ENCODE data around the gene LIPT2.

Gene LIPT2

DNA sequence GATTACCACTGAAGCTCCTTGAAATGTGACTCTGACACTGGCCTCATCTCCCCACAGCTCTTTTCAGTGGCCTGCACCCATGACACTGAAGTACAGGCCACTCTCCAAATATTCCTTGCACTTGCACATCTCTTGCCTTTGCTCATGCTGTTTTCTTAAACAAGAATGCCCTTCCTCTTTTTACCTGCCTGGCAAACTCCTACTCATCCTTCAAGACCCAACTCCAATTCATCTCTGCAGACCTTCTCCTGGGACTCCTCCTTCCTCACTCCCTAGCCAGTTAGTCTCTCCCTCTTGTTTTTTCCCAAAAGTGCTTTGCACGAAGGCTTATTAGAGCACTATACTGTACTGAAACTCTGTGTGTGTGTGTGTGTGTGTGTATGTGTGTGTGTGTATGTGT lies 28.8 kb downstream of the LIPT2 start:
- Histone ChIP-seq H3K4me3 (peak overlapping the region; percentile 78), H3K27ac (peak overlapping the region; percentile 99), H3K9ac (ENCODE audit: insufficient read length) (peak overlapping the region; percentile 37), H3K36me3 (ENCODE audit: insufficient read depth, low read length) (peaks cover 57% of the 10 kb centered on the region), H3K9me3 (ENCODE audit: low read depth, low read length) (no peaks in the 10 kb centered on the region)
- no peak for TF ChIP-seq POLR2AphosphoS5 (IDR thresholded peaks at IDR 0.05; ENCODE audit: borderline replicate concordance, low read depth, low read length)
- no peak for TF ChIP-seq FOXP2 (optimal IDR thresholded peaks at IDR 0.05; ENCODE audit: control extremely low read depth, extremely low read length, insufficient read depth)
- no peak for TF ChIP-seq EZH2 (IDR thresholded peaks at IDR 0.05)
- DNase-seq (ENCODE audit: low read depth, low spot score) = no peak

DNA sequence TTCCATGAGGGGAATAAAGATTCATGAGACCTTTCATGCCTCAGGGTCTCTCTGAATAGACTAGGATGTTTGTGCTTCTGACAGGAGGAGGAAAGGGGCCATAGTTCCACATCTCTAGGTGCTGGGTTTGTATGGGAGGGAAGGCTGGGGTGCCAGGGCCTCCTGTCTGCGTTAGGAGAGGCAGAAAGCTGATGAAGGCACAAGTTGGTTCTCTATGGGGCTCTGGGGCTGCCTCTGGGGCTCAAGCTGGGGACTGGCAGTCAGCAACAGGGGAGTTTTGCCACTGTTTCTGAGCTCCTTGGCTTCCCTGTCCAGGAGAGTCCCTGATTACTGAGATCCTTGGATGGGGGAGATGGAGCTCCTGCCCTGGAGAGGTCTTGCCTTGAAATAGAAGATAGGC lies 30.3 kb downstream of the LIPT2 start:
- Histone ChIP-seq H3K27ac (peak overlapping the region; percentile 69), H3K36me3 (ENCODE audit: insufficient read depth, low read length) (peaks cover 69% of the 10 kb centered on the region), H3K9me3 (ENCODE audit: low read depth, low read length) (no peaks in the 10 kb centered on the region), H3K9ac (ENCODE audit: insufficient read length) (no peak overlapping the region), H3K4me3 (no peak overlapping the region; the same call in 1 of the 2 replicates)
- DNase-seq (ENCODE audit: low read depth, low spot score) = no peak
- TF ChIP-seq POLR2AphosphoS5 (IDR thresholded peaks at IDR 0.05; ENCODE audit: borderline replicate concordance, low read depth, low read length) = no peak
- no peak for TF ChIP-seq EZH2 (IDR thresholded peaks at IDR 0.05)
- no peak for TF ChIP-seq FOXP2 (optimal IDR thresholded peaks at IDR 0.05; ENCODE audit: control extremely low read depth, extremely low read length, insufficient read depth)

DNA sequence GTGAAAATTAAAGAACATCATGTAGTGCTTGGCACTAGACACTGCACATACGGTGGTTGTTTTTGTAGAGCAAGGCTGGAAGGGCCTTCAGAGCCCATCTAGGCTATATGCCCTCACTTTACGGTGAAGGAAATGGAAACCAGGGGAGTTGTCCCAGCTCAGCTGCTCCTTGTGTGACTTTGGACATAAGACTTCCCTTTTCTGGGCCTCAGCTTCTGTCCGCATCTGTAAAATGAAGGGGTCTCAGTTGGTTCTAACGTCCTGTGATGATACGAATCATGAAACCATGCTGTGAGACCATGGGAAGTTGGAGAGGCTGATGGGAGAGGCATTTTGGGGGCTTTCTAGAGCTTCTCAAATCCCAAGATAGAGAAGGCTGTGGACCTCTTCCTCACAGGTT lies 30.9 kb downstream of the LIPT2 start:
- no peak overlapping the region for H3K9ac ChIP-seq (ENCODE audit: insufficient read length)
- H3K9me3 ChIP-seq (ENCODE audit: low read depth, low read length) = no peaks in the 10 kb centered on the region
- DNase-seq (ENCODE audit: low read depth, low spot score) = no peak
- H3K27ac ChIP-seq = peak overlapping the region; percentile 69
- H3K36me3 ChIP-seq (ENCODE audit: insufficient read depth, low read length) = peaks cover 75% of the 10 kb centered on the region
- TF ChIP-seq EZH2 (IDR thresholded peaks at IDR 0.05) = no peak
- TF ChIP-seq FOXP2 (optimal IDR thresholded peaks at IDR 0.05; ENCODE audit: control extremely low read depth, extremely low read length, insufficient read depth) = no peak
- TF ChIP-seq POLR2AphosphoS5 (IDR thresholded peaks at IDR 0.05; ENCODE audit: borderline replicate concordance, low read depth, low read length) = no peak
- 0 out of 2 replicates have a peak overlapping the region, but pooled peaks have one; percentile 17 for H3K4me3 ChIP-seq

DNA sequence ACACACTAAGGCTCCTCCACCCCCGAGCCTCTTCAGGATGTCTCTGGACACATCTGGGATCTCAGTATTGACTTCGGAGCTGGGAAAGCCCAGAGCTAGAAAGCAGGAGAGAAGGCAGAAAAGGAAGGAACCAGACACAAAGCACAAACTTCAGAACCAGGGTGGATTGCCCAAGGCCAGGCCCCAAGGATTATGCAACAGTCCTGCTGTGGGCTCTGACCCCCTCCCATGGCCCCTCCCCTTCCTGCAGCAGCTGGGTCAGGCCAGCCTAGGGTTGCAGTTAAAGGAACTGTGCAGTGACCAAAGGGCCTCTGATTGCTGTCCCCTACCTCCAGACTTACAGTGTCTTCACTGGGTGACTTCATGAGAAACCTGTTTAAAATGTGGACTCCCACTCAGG lies 31.5 kb downstream of the LIPT2 start:
- Histone ChIP-seq H3K36me3 (ENCODE audit: insufficient read depth, low read length) (peaks cover 81% of the 10 kb centered on the region), H3K9me3 (ENCODE audit: low read depth, low read length) (no peaks in the 10 kb centered on the region), H3K4me3 (peak overlapping the region; percentile 17; the same call in 1 of the 2 replicates), H3K27ac (peak overlapping the region; percentile 69), H3K9ac (ENCODE audit: insufficient read length) (no peak overlapping the region)
- no peak for DNase-seq (ENCODE audit: low read depth, low spot score)
- TF ChIP-seq FOXP2 (optimal IDR thresholded peaks at IDR 0.05; ENCODE audit: control extremely low read depth, extremely low read length, insufficient read depth) = no peak
- peak; percentile 21; the same call in 1 of the 2 replicates for TF ChIP-seq POLR2AphosphoS5 (IDR thresholded peaks at IDR 0.05; ENCODE audit: borderline replicate concordance, low read depth, low read length)

DNA sequence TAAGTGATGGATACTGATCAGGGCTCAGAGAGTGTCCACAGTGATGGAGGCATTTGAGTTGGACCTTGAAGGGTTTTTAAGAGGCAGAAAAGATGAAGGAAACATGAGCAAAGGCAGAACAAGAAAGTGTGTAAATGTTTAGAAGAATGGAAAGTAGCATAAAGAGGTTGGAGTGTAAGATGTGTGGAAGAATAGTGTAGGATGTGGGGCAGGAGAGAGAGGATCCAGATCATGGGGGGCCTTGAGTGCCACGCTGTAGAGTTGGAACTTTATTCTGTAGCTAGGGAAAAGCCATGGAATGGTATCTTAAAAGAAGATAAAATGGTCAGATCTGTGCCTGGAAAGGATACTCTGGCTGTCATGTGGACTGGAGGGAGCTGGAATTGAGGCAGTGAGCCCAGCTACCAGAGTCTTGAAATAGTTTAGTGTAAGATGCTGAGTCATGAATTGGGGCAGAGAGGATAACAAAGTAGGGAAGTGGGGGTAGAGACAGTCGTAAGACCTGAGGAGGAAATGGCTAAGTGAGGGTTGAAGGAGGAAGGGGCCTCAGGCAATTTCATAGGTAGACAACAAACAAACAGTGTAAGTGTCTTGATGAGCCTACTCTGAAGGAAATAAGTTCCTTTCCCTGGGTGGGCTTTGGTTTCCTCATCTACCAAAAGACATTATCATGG lies 32.9 kb downstream of the LIPT2 start:
- Histone ChIP-seq H3K27ac (peak overlapping the region; percentile 72), H3K36me3 (ENCODE audit: insufficient read depth, low read length) (peaks cover 84% of the 10 kb centered on the region), H3K9me3 (ENCODE audit: low read depth, low read length) (no peaks in the 10 kb centered on the region), H3K9ac (ENCODE audit: insufficient read length) (no peak overlapping the region), H3K4me3 (peak overlapping the region; percentile 2; the same call in 1 of the 2 replicates)
- no peak for DNase-seq (ENCODE audit: low read depth, low spot score)
- TF ChIP-seq EZH2 (IDR thresholded peaks at IDR 0.05) (no peak), POLR2AphosphoS5 (IDR thresholded peaks at IDR 0.05; ENCODE audit: borderline replicate concordance, low read depth, low read length) (no peak; the same call in 1 of the 2 replicates), FOXP2 (optimal IDR thresholded peaks at IDR 0.05; ENCODE audit: control extremely low read depth, extremely low read length, insufficient read depth) (no peak)

DNA sequence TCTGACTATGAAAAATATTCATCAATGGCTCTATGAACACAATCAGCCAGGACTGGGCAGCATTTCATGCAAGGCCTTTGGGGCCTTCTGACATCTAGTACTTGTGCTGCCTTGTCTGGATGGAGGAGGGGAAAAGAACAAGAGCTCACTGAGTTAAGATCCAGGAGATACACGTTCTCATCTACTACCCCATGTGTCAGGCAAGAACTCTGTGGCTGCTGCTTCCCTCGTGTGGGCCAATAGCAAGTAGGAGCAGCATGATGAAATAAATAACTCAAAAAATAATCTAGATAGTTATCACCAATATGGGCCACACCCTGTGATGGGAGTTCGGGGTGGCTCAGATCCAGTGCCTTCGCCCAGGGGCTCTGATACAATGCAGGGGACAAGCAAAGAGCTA lies 33.5 kb downstream of the LIPT2 start:
- Histone ChIP-seq H3K27ac (peak overlapping the region; percentile 72), H3K4me3 (no peak overlapping the region), H3K9ac (ENCODE audit: insufficient read length) (no peak overlapping the region), H3K9me3 (ENCODE audit: low read depth, low read length) (no peaks in the 10 kb centered on the region), H3K36me3 (ENCODE audit: insufficient read depth, low read length) (peaks cover 84% of the 10 kb centered on the region)
- TF ChIP-seq EZH2 (IDR thresholded peaks at IDR 0.05) = no peak
- no peak for TF ChIP-seq POLR2AphosphoS5 (IDR thresholded peaks at IDR 0.05; ENCODE audit: borderline replicate concordance, low read depth, low read length)
- TF ChIP-seq FOXP2 (optimal IDR thresholded peaks at IDR 0.05; ENCODE audit: control extremely low read depth, extremely low read length, insufficient read depth) = no peak
- DNase-seq (ENCODE audit: low read depth, low spot score) = no peak

DNA sequence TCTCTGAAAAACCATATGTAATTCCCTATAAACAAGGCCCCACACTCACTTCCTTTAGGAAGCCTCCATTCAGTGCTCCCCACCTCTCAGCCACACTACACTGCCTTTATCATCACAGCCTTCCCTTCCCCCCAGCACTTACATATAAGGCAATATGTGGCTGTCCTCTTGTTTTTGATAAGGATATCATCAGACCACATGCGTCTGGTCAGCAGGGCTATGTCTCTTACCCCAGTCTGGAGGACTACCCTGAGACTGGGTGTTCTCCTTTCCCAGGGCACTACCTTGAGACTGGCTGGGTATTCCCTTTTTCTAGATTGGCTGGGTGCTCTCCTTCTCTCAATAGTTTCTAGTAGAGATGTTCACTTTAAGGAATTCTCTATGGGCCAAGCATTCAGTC lies 33.9 kb downstream of the LIPT2 start:
- TF ChIP-seq POLR2AphosphoS5 (IDR thresholded peaks at IDR 0.05; ENCODE audit: borderline replicate concordance, low read depth, low read length) = no peak
- no peak for TF ChIP-seq FOXP2 (optimal IDR thresholded peaks at IDR 0.05; ENCODE audit: control extremely low read depth, extremely low read length, insufficient read depth)
- TF ChIP-seq EZH2 (IDR thresholded peaks at IDR 0.05) = no peak
- peak overlapping the region; percentile 4; the same call in 1 of the 2 replicates for H3K27ac ChIP-seq
- H3K9ac ChIP-seq (ENCODE audit: insufficient read length) = no peak overlapping the region
- H3K9me3 ChIP-seq (ENCODE audit: low read depth, low read length) = no peaks in the 10 kb centered on the region
- DNase-seq (ENCODE audit: low read depth, low spot score) = no peak
- H3K36me3 ChIP-seq (ENCODE audit: insufficient read depth, low read length) = peaks cover 80% of the 10 kb centered on the region
- H3K4me3 ChIP-seq = no peak overlapping the region

DNA sequence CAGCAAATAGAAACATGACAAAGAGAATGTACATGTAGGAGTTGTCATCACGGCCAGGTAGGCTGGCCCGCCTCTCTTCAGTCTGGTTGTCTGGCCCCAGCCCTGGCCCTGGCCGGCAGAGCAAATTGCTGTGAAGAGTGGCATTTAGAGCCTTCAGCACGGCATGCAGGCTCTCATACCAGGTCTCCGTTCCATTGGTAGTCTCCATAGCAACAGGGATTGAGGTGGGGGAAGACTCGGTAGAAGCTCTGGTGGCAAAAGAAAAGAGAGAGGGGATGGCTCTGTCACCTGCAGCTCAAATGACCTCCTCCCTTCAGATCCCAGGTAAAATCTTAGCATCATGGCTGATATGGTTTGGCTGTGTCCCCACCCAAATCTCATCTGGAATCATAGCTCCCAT lies 36.2 kb downstream of the LIPT2 start:
- no peak for TF ChIP-seq EZH2 (IDR thresholded peaks at IDR 0.05)
- TF ChIP-seq FOXP2 (optimal IDR thresholded peaks at IDR 0.05; ENCODE audit: control extremely low read depth, extremely low read length, insufficient read depth) = no peak
- no peak for TF ChIP-seq POLR2AphosphoS5 (IDR thresholded peaks at IDR 0.05; ENCODE audit: borderline replicate concordance, low read depth, low read length)
- peaks cover 58% of the 10 kb centered on the region for H3K36me3 ChIP-seq (ENCODE audit: insufficient read depth, low read length)

More for the DNA sequence above, 36.2 kb downstream of the LIPT2 start:
- H3K27ac ChIP-seq = no peak overlapping the region
- H3K4me3 ChIP-seq = no peak overlapping the region
- no peak overlapping the region for H3K9ac ChIP-seq (ENCODE audit: insufficient read length)
- no peak for DNase-seq (ENCODE audit: low read depth, low spot score)
- H3K9me3 ChIP-seq (ENCODE audit: low read depth, low read length) = no peaks in the 10 kb centered on the region
